ENCODE results near the gene LIPI. TPM values are rescaled to one million over a fixed set of nuclear protein-coding genes. Genes with fewer than 3 reads are reported as not detected.

Gene LIPI
- total and polyA plus RNA-seq, 2 donors (not counting 1 experiment from before 2014, with no cell fraction given), result not detected

- Histone ChIP-seq H3K79me2 (ENCODE audit: control insufficient read depth, insufficient read depth, low read length) (no peaks in the 10 kb centered on the region), H3K4me1 (ENCODE audit: control insufficient read depth, extremely low read depth, insufficient read depth, low read length) (no peaks in the 10 kb centered on the region), H3K4me3 (replicated peaks in 1 of 4; ENCODE audit: control extremely low read depth in 1 of 4, insufficient read depth in 1 of 4, low read depth in 3 of 4, low read length in 4 of 4) (no peak overlapping the region), H4K20me1 (ENCODE audit: control insufficient read depth, extremely low read depth, insufficient read depth, low read length) (no peaks in the 10 kb centered on the region), H3K9ac (ENCODE audit: insufficient read depth, low read length) (no peak overlapping the region), H3K27me3 (ENCODE audit: control insufficient read depth, insufficient read depth, low read length) (no peaks in the 10 kb centered on the region), H2AFZ (ENCODE audit: low read length) (no peak overlapping the region), H3K27ac (ENCODE audit: insufficient read depth, low read length) (no peak overlapping the region), H3K4me2 (ENCODE audit: extremely low read depth, insufficient read depth, low read length) (no peak overlapping the region), H3K9me3 (ENCODE audit: control insufficient read depth, insufficient read depth, low read depth, low read length) (no peaks in the 10 kb centered on the region), H3K36me3 (ENCODE audit: control insufficient read depth, insufficient read depth, low read length) (no peaks in the 10 kb centered on the region)
- no peak for DNase-seq (ENCODE audit: low read depth in 2 of 2)
- TF ChIP-seq EZH2 (IDR thresholded peaks at IDR 0.05; ENCODE audit: low read length, missing control alignments) (no peak), CTCF (conservative IDR thresholded peaks at IDR 0.05 in 1 of 2, IDR thresholded peaks at IDR 0.05 in 1 of 2; ENCODE audit: low read depth in 1 of 2, low read length in 2 of 2) (no peak)
Observed at GRCh38 chr21:14084068-14084501, 126.7 kb downstream of the LIPI start.

GRCh38 chr21:14080764-14081096, 130.0 kb downstream of the LIPI start:
- no peaks in the 10 kb centered on the region for H3K4me1 ChIP-seq (ENCODE audit: control insufficient read depth, extremely low read depth, insufficient read depth, low read length)
- no peaks in the 10 kb centered on the region for H3K9me3 ChIP-seq (ENCODE audit: control insufficient read depth, insufficient read depth, low read depth, low read length)
- H3K9ac ChIP-seq (ENCODE audit: insufficient read depth, low read length), result no peak overlapping the region

GRCh38 chr21:14080040-14080763, 130.6 kb downstream of the LIPI start:
- H3K9me3 ChIP-seq (ENCODE audit: control insufficient read depth, insufficient read depth, low read depth, low read length), result no peaks in the 10 kb centered on the region
- TF ChIP-seq CTCF (conservative IDR thresholded peaks at IDR 0.05 in 1 of 2, IDR thresholded peaks at IDR 0.05 in 1 of 2; ENCODE audit: low read depth in 1 of 2, low read length in 2 of 2) (no peak), EZH2 (IDR thresholded peaks at IDR 0.05; ENCODE audit: low read length, missing control alignments) (no peak)

More at GRCh38 chr21:14080764-14081096, 130.0 kb downstream of the LIPI start:
- no peak overlapping the region for H3K4me2 ChIP-seq (ENCODE audit: extremely low read depth, insufficient read depth, low read length)
- H2AFZ ChIP-seq (ENCODE audit: low read length), result no peak overlapping the region
- DNase-seq (ENCODE audit: low read depth in 2 of 2), result no peak
- H3K36me3 ChIP-seq (ENCODE audit: control insufficient read depth, insufficient read depth, low read length), result no peaks in the 10 kb centered on the region
- no peak overlapping the region for H3K27ac ChIP-seq (ENCODE audit: insufficient read depth, low read length)
- no peak overlapping the region for H3K4me3 ChIP-seq (replicated peaks in 1 of 4; ENCODE audit: control extremely low read depth in 1 of 4, insufficient read depth in 1 of 4, low read depth in 3 of 4, low read length in 4 of 4)
- TF ChIP-seq EZH2 (IDR thresholded peaks at IDR 0.05; ENCODE audit: low read length, missing control alignments), result no peak
- TF ChIP-seq CTCF (conservative IDR thresholded peaks at IDR 0.05 in 1 of 2, IDR thresholded peaks at IDR 0.05 in 1 of 2; ENCODE audit: low read depth in 1 of 2, low read length in 2 of 2), result no peak
- no peaks in the 10 kb centered on the region for H4K20me1 ChIP-seq (ENCODE audit: control insufficient read depth, extremely low read depth, insufficient read depth, low read length)
- H3K27me3 ChIP-seq (ENCODE audit: control insufficient read depth, insufficient read depth, low read length), result no peaks in the 10 kb centered on the region
- H3K79me2 ChIP-seq (ENCODE audit: control insufficient read depth, insufficient read depth, low read length), result no peaks in the 10 kb centered on the region

More at GRCh38 chr21:14080040-14080763, 130.6 kb downstream of the LIPI start:
- no peak overlapping the region for H3K4me2 ChIP-seq (ENCODE audit: extremely low read depth, insufficient read depth, low read length)
- no peak overlapping the region for H2AFZ ChIP-seq (ENCODE audit: low read length)
- no peak overlapping the region for H3K4me3 ChIP-seq (replicated peaks in 1 of 4; ENCODE audit: control extremely low read depth in 1 of 4, insufficient read depth in 1 of 4, low read depth in 3 of 4, low read length in 4 of 4)
- H3K4me1 ChIP-seq (ENCODE audit: control insufficient read depth, extremely low read depth, insufficient read depth, low read length), result no peaks in the 10 kb centered on the region
- DNase-seq (ENCODE audit: low read depth in 2 of 2), result no peak
- H3K27me3 ChIP-seq (ENCODE audit: control insufficient read depth, insufficient read depth, low read length), result no peaks in the 10 kb centered on the region
- no peaks in the 10 kb centered on the region for H3K36me3 ChIP-seq (ENCODE audit: control insufficient read depth, insufficient read depth, low read length)
- H3K79me2 ChIP-seq (ENCODE audit: control insufficient read depth, insufficient read depth, low read length), result no peaks in the 10 kb centered on the region
- H3K27ac ChIP-seq (ENCODE audit: insufficient read depth, low read length), result no peak overlapping the region
- no peaks in the 10 kb centered on the region for H4K20me1 ChIP-seq (ENCODE audit: control insufficient read depth, extremely low read depth, insufficient read depth, low read length)
- no peak overlapping the region for H3K9ac ChIP-seq (ENCODE audit: insufficient read depth, low read length)

Measured in fibroblast of lung (primary cell).